MCF 10A (cell line): ENCODE data around the gene ITIH4. TPM values are rescaled to one million over a fixed set of nuclear protein-coding genes. Genes with fewer than 3 reads are reported as not detected.

Experiments
- BruUV-seq: library from RNA; stranded (reverse); fragments of 400-500 nt; replicated peaks from 2 replicates; lab custom pipeline; 2021; lab: Mats Ljungman, UMichigan
- CTCF ChIA-PET: fragments of 300-600 bp; sonication (Branson Sonifier 250); formaldehyde crosslinking; extraction: SDS; loops from one replicate; lab custom pipeline; 2021; ENCODE audit warnings: antibody characterized with exemption, inconsistent platforms; lab: Yijun Ruan, JAX
- POLR2A ChIA-PET: fragments of 300-600, 350-650 bp; sonication (Branson Sonifier 250); formaldehyde crosslinking; extraction: SDS; loops from one replicate; lab custom pipeline; 2020; ENCODE audit warnings: antibody characterized with exemption, inconsistent platforms; lab: Yijun Ruan, JAX
- DNase-seq: peaks from one replicate; pipeline ENCODE4 v3.0.0-alpha.2; 2018; ENCODE audit not compliant: unreplicated experiment
- H3K27ac Mint-ChIP-seq: one replicate; pipeline ENCODE4 v1.8.0; 2022; ENCODE audit warnings: mild to moderate bottlenecking, low read depth, mixed read lengths; ENCODE audit not compliant: unreplicated experiment
- H3K27me3 Mint-ChIP-seq: one replicate; pipeline ENCODE4 v1.8.0; 2022; ENCODE audit warnings: mixed read lengths; ENCODE audit not compliant: insufficient read depth, unreplicated experiment
- H3K36me3 Mint-ChIP-seq: one replicate; pipeline ENCODE4 v1.8.0; 2022; ENCODE audit warnings: mild to moderate bottlenecking, moderate library complexity, mixed read lengths; ENCODE audit not compliant: insufficient read depth, unreplicated experiment
- H3K4me1 Mint-ChIP-seq: one replicate; pipeline ENCODE4 v1.8.0; 2022; ENCODE audit warnings: mixed read lengths; ENCODE audit not compliant: insufficient read depth, unreplicated experiment
- H3K4me3 Mint-ChIP-seq: one replicate; pipeline ENCODE4 v1.8.0; 2022; ENCODE audit warnings: mild to moderate bottlenecking, moderate library complexity, mixed read lengths; ENCODE audit not compliant: unreplicated experiment
- H3K9me3 Mint-ChIP-seq: one replicate; pipeline ENCODE4 v1.8.0; 2022; ENCODE audit warnings: mixed read lengths; ENCODE audit not compliant: unreplicated experiment
- CTCF ChIP-seq: fragments of 200-600 bp; IDR thresholded peaks from one replicate; pipeline ENCODE4 v1.8.0; 2022; ENCODE audit warnings: antibody characterized with exemption, mild to moderate bottlenecking; ENCODE audit not compliant: unreplicated experiment
- intact Hi-C: fragments of 100-400 bp; cut with micrococcal nuclease; formaldehyde crosslinking; loops from 2 replicates; pipeline ENCODE4 v1.14.1; 2022
- total RNA-seq: library from RNA; stranded (reverse); gene quantifications from 2 replicates; pipeline ENCODE4 v1.2.3, GENCODE V29; 2022

Gene ITIH4
- total RNA-seq, 1 experiment from 2014 or later: 0.58 TPM

DNA sequence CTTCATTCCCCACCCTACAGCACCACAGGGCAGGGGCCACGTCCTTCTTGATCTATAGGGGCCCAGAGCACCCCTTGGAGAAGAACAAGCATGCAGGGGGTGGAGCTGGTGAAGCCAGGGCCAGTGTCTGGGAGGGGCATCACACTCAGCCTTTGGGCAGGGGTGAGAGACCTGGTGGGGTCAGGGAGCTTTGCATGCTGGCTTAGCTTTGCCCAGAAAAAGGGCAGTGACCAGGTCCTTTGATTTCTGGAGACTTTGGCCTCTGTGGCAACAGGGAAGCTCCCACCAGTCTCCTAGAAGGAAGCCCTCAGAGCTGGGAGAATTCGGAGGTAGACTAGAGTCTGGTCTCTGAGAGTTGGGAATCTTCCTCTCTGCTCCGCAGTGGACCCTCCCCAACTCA lies 990 bp downstream of the ITIH4 start:
- ChIA-PET POLR2A (no interaction called here), CTCF (interaction anchor here (0.5 to 1.1 kb wide), 3 partner anchors 22 to 187 kb away, joined by 3 to 7 read pairs (median 4); no protein-coding TSS in a partner anchor)
- Mint-ChIP-seq H3K4me3 (no peak overlapping the region), H3K27ac (no peak overlapping the region), H3K9me3 (no peaks in the 10 kb centered on the region), H3K4me1 (peaks cover 6% of the 10 kb centered on the region), H3K27me3 (no peaks in the 10 kb centered on the region), H3K36me3 (no peaks in the 10 kb centered on the region)
- no peak for DNase-seq
- BruUV-seq: no TSS peak
- intact Hi-C loops: no loop called here
- no peak for TF ChIP-seq CTCF

GRCh38 chr3:52827866-52828376 lies 2.6 kb downstream of the ITIH4 start:
- TF ChIP-seq CTCF: no peak
- H3K27ac Mint-ChIP-seq: no peak overlapping the region
- no peaks in the 10 kb centered on the region for H3K36me3 Mint-ChIP-seq
- ChIA-PET POLR2A (no interaction called here), CTCF (no interaction called here)
- intact Hi-C loops: no loop called here
- no peak for DNase-seq
- H3K27me3 Mint-ChIP-seq: no peaks in the 10 kb centered on the region
- BruUV-seq: no TSS peak
- peaks cover 6% of the 10 kb centered on the region for H3K4me1 Mint-ChIP-seq
- H3K4me3 Mint-ChIP-seq: no peak overlapping the region
- H3K9me3 Mint-ChIP-seq: no peaks in the 10 kb centered on the region

DNA sequence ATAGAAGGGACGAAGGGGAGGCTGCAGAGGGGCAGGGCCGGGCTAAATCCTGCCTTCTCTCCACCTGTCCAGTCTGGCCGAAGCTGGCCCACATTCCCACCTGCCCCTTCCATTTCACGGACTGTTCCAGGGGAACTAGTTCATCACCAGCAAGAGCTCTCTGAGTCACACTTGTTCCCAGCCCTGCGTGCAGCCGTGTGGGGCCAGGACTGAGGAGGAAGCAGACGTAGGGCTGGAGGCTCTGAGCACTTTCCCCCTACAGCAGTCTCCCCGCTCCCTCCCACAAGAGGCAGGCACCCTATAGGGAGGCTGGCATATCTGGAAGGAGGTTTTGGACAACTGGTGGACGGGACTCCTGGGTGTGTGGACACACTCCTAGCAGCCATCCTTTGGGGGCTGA lies 3.0 kb downstream of the ITIH4 start:
- ChIA-PET POLR2A (no interaction called here), CTCF (interaction anchor here (0.6 to 0.7 kb wide), 3 partner anchors 26 to 375 kb away, joined by 3 to 4 read pairs (median 4); no protein-coding TSS in a partner anchor)
- Mint-ChIP-seq H3K27me3 (no peaks in the 10 kb centered on the region), H3K4me3 (no peak overlapping the region), H3K9me3 (no peaks in the 10 kb centered on the region), H3K4me1 (peaks cover 6% of the 10 kb centered on the region), H3K36me3 (no peaks in the 10 kb centered on the region), H3K27ac (no peak overlapping the region)
- no peak for TF ChIP-seq CTCF
- peak; percentile 38 for DNase-seq
- intact Hi-C loops: no loop called here
- BruUV-seq: no TSS peak

DNA sequence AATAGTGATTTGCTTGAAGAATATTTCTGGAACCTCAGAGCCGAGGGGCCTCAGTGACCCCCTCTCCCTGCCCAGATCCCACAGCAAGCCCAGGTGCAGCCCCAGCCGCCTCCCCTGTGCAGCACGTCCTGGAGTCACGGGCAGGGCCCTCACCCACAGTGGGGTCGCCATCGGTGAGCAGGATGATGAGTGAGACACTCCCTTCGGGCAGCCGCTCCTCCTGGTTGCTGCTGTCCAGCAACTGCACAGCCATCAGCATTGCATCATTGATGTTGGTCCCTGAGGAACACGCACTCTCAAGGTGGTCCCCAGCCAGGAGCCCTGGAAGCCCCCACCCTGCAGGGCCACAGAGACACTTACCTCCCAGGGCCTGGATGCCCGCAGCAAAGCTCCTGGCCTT lies 6.4 kb downstream of the ITIH4 start:
- POLR2A ChIA-PET: no interaction called here
- H3K4me3 Mint-ChIP-seq: no peak overlapping the region
- BruUV-seq: no TSS peak
- H3K9me3 Mint-ChIP-seq: no peaks in the 10 kb centered on the region
- CTCF ChIA-PET: interaction anchor here (0.5 to 0.9 kb wide), 3 partner anchors 24 to 349 kb away, joined by 3 to 4 read pairs (median 4); no protein-coding TSS in a partner anchor
- H3K36me3 Mint-ChIP-seq: no peaks in the 10 kb centered on the region
- intact Hi-C loops: no loop called here
- TF ChIP-seq CTCF: no peak
- H3K27me3 Mint-ChIP-seq: no peaks in the 10 kb centered on the region
- no peak for DNase-seq
- no peak overlapping the region for H3K27ac Mint-ChIP-seq
- no peaks in the 10 kb centered on the region for H3K4me1 Mint-ChIP-seq
